T-helper 1 cell treated with Interleukin-12 subunit alpha and Interleukin-12 subunit beta and Interleukin-4 antibody, amounts not matched to agents 30 ng/mL and 1 ng/mL, for 36 hours (primary cell): ENCODE measurements around the gene HTATIP2. TPM values are rescaled to one million over a fixed set of nuclear protein-coding genes. Genes with fewer than 3 reads are reported as not detected.

Experiments
- intact Hi-C: fragments of 100-400 bp; cut with micrococcal nuclease; formaldehyde crosslinking; loops from one replicate; pipeline ENCODE4 v1.15.1; 2024
- total RNA-seq: library from RNA; stranded (reverse); gene quantifications from 2 replicates; pipeline ENCODE4 v1.2.3, GENCODE V29; 2022

Gene HTATIP2
- total RNA-seq, 1 donor from 2014 or later: 36.8 TPM

- intact Hi-C loops: no loop called here
These were observed 6.3 kb downstream of the HTATIP2 start for GRCh38 chr11:20369826-20370225.

DNA sequence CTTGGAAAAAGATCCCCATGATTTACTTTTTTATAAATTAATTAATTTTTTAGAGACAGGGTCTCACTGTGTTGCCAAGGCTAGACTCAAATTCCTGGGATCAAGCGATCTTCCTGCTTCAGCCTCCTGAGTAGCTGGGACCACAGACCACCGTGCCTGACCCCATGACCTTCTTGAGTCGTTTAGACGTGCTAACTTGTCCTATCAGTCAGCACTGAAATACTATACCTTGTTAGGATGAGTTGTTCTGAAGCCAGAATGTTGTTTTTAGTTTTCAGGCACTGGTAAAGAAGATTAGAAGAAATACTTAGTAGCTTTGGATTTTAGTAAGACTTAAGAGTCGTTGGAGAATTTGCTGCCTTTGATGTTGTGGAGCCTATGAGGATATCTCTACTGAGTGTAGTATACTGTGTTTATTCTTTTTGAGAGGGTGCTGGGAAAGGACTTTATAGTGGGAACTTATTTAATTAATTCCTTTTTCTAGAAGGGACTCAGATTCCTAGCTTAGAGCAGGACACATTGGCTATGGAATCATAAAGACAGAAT is 8.6 kb downstream of the HTATIP2 start:
- intact Hi-C loops: no loop called here

GRCh38 chr11:20373147-20373546 is 9.6 kb downstream of the HTATIP2 start:
- intact Hi-C loops: no loop called here

- intact Hi-C loops: no loop called here
These were observed 10.2 kb downstream of the HTATIP2 start for GRCh38 chr11:20373568-20374209.

DNA sequence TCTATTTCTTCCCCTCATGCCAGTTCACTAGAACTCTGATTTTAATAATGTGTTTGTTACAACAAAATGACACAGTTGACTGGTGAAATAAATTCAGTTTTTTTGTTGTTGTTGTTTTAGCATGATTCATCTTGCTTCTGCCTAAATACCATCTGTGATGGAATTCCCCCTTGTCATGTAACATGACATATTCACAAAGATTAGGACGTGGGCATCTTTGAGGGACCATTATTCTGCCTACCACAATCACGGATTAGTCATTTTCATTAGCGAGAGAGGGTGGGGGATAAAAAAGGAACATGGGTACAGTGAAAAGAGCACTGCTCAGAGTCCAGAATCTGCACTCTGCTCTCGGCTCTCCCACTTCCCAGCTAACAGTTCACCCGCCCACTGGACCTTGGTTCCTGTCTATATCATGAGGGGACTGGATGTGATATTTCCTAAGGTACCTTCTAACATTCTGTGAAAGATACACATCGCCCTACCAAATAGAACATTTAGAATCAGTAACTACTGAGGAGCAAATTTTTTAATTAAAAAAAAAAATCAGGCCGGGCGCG is 11.3 kb downstream of the HTATIP2 start:
- intact Hi-C loops: no loop called here

GRCh38 chr11:20376162-20376730 is 12.7 kb downstream of the HTATIP2 start:
- intact Hi-C loops: no loop called here

- intact Hi-C loops: loop anchor here (2.0 to 10.0 kb wide), 4 partner anchors 671 to 1991 kb away; partner anchors contain the start of genes E2F8, LDHA, NAV2 and ZDHHC13
These were observed 22.5 kb downstream of the HTATIP2 start for GRCh38 chr11:20385996-20386395.

DNA sequence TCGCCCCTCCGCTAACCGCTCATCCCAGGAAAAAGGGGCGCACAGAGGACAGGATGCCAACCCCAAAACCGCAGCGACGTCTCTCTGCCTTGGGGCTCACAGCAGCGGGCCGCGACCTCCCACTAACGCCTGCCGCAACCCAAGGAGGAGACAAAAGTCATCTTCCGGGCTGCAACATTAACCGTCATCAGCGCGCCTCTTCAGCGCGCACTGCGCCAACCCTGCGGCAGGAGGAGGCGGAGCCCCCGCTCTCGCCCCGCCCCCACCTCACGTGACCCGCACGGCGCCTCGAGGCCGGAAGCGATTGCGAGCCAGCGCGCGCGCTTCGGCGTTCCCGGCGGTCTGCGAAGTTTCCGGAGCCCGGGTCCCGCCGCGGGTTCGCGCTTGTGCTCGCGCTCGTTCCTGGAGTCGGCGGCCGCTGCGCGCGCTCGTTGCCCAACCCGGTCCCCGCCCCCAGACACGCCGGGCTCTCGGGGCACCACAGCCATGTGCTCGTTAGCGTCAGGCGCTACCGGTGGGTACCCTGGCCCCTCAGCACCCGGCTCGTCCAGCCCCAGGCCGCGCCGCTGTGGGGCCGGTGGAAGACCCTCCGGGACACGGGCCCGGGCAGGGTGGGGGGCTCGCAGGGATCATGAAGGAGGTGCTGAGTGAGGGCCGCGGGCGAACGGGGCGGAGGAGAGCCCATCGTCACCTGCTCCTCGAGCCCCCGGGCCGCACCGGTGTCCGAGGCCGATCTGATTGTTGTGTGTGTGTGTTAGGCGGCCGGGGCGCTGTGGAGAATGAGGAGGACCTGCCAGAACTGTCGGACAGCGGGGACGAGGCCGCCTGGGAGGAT is 24.0 kb downstream of the HTATIP2 start, which contains the start of gene PRMT3:
PRMT3 (plus strand) TSS at position 456 of the 835 bp plus-strand sequence; CDS start at position 487, 31 bp downstream.
- intact Hi-C loops: loop anchor here (1.0 to 10.0 kb wide), 9 partner anchors 10 to 1993 kb away; partner anchors contain the start of genes E2F8, LDHA, NAV2 and ZDHHC13

GRCh38 chr11:20388096-20389055 is 24.9 kb downstream of the HTATIP2 start:
- intact Hi-C loops: loop anchor here (1.0 to 10.0 kb wide), 4 partner anchors 9 to 1994 kb away; partner anchors contain the start of genes LDHA, NAV2 and ZDHHC13

DNA sequence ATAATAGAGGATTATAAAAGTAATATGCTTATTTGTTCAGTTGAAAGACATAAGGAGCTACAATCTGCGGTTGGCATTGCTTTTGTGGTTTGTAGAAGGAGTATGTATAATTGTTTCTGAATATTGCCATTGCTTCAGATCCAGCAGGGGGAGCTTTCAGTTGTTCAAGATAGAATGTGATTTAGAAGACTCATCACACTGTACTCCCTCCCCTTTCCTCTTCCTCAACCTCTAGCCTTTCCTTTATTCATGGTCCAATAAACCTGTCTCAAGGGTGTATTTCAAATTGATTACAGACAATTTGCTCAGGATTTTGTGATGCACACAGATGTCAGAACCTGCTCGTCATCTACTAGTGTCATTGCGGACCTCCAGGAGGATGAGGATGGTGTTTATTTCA is 33.8 kb downstream of the HTATIP2 start:
- intact Hi-C loops: loop anchor here (1.0 kb wide), 3 partner anchors 9 to 213 kb away; no protein-coding TSS in a partner anchor

DNA sequence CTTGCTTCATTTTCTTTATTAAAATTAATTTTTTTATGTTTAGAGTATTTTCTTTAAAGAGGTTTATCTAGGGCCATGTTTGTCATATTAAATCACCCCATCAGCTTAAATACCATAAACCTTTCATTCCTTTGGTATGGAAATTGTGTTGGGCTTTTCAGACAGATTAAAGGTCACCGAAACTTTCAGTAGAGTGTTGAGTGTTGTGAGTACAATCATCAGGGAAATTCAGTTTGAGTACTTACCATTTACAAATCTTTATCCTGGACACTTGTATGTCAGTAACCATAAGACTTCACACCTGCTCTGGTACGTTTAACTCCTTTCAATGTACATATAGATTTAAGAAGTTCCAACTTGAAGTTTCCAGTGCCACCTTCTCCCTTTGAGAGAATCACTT is 36.0 kb downstream of the HTATIP2 start:
- intact Hi-C loops: no loop called here

DNA sequence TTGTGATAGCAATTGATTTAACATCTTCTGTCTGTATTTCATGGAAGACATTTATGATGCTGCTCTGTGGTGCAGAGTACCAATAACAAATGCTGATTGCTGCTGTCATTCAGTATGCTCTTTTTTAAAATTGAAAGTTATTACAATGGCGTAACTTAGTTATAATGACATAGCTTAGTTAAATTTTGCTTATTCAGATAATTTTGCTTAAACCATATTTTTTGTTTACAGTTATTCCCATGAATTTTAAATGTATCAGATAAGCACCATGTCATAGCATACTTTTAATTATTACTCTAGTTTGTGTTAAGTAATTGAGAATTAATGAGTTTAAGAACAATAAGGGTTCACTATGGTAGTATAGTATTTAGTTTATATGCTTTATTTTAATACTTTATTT is 39.5 kb downstream of the HTATIP2 start:
- intact Hi-C loops: no loop called here

DNA sequence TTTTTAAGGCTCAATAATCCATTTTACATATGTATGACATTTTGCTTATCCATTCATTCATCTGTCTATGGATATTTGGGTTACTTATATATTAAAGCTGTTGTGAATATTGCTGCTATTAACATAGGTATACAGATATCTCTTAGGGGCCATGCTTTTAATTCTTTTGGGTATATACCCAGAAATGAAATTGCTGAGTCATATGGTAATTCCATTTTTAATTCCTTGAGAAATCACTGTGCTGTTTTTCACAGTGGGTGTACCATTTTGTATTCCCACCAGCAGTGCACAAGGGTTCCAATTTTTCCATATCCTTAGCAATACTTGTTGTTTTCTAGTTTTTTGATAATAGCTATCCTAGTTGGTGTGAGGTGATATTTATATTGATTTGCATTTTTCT is 43.0 kb downstream of the HTATIP2 start:
- intact Hi-C loops: no loop called here

DNA sequence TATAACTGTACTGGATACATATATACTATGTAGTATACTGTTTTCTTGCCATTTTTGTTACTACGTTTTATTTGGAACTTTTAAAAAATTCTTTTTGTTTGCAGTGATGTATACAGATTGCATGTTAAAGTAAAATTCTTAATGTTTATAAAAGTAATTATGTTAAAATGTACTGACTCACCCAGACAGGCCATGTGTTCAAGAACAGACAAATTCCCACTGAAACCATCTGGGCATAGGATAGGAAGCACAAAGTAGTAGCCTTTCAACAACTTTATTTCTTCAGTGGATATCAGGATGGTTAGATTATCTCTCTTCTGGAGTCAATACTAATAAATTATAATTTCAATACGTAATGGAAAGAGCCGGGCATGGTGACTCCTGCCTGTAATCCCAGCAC is 43.8 kb downstream of the HTATIP2 start:
- intact Hi-C loops: no loop called here

DNA sequence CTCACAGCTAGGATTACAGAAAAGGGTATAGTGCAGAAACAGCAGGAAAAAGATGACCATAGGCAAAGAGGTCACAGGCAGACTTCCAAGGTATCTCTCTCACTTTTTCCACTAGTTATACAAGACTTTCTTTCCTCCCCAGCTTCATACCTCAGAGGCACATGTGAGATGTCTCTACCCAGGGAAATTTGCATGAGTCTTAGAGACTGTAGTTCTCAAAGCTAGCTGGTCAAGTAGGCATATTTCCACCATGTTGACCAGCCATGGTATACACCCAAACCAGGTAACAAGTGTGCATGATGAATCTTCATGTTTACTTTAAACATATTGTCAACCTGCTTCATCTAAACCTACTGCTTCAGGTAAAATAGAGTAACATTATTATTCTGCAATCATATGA is 51.9 kb downstream of the HTATIP2 start:
- intact Hi-C loops: no loop called here

- intact Hi-C loops: no loop called here
These were observed 54.3 kb downstream of the HTATIP2 start for GRCh38 chr11:20417771-20418170.

DNA sequence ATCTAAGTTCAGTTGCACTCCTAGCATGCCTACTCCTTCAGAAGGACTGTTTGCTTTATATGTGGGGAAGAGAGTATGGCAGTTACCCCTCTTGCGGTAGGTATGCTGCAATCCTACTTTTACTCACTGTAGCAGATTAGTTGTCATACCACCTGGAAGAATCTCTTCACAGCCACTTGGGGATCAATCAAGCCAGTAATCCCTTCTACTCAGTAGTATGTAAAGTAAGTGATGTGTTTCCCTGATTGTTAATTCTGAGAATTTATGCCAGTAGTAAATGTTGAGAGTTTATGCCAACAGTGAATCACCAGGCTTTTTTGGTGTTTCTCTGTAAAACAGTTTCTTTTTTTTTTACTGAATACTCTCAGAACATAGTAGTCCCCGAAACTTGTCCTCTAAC is 58.4 kb downstream of the HTATIP2 start:
- intact Hi-C loops: no loop called here

DNA sequence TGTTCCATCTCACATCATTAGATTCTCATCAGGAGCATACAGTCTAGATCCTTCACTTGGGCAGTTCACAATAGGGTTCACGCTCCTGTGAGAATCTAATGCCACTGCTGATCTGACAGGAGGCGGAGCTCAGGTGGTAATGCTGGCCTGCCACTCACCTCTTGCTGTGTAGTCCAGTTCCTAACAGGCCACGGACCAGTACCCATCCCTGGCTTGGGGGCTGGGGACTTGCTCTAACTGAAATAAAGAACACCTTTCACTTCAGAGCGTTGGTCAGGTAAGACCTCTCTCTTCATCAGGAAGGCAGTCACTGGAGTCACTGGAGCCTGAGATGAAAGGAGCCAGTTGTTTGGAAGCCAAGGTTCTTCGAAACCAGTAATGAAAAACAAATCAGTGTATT is 65.7 kb downstream of the HTATIP2 start:
- intact Hi-C loops: no loop called here
